ENCODE data around the gene CYP4F2. TPM values are rescaled to one million over a fixed set of nuclear protein-coding genes. Genes with fewer than 3 reads are reported as not detected.
"Not testable (repeated sequence)": the region's sequence is repeated elsewhere in the genome, so short reads cannot be mapped to it uniquely, and the experiment has no call there.

Gene CYP4F2
- polyA plus RNA-seq, 1 of the 3 experiments (the other 2 are of a cell fraction): not detected

GRCh38 chr19:15885167-15885566 is 12.7 kb downstream of the CYP4F2 start:
- Histone ChIP-seq H3K36me3 (replicated peaks in 1 of 2; ENCODE audit: control insufficient read depth in 1 of 2, insufficient read depth in 2 of 2, low read length in 1 of 2) (no peaks in the 10 kb centered on the region), H3K4me2 (no peak overlapping the region), H3K4me3 (ENCODE audit: low read depth in 2 of 2, low read length in 1 of 2) (no peak overlapping the region), H3K9ac (no peak overlapping the region), H4K20me1 (ENCODE audit: insufficient read depth) (no peaks in the 10 kb centered on the region), H3F3A (replicated peaks; ENCODE audit: insufficient read depth) (peaks cover 3% of the 10 kb centered on the region), H3K79me2 (ENCODE audit: insufficient read depth) (no peaks in the 10 kb centered on the region), H3K9me2 (no peaks in the 10 kb centered on the region), H3K27me3 (ENCODE audit: insufficient read depth) (no peaks in the 10 kb centered on the region; the same call in 1 of the 2 replicates), H3K4me1 (ENCODE audit: control insufficient read depth in 1 of 2, insufficient read depth in 2 of 2, low read depth in 1 of 2, low read length in 1 of 2) (no peaks in the 10 kb centered on the region), H2AFZ (ENCODE audit: low read depth) (no peak overlapping the region), H3K9me3 (no peaks in the 10 kb centered on the region), H3K27ac (ENCODE audit: low read depth in 2 of 2, low read length in 1 of 2) (no peak overlapping the region)
- TF ChIP-seq IRF3 (IDR thresholded peaks at IDR 0.05; ENCODE audit: low read depth, low read length) (no peak), FOXM1 (IDR thresholded peaks at IDR 0.05; ENCODE audit: low read depth) (no peak), NRF1 (IDR thresholded peaks at IDR 0.05; ENCODE audit: low read depth, low read length) (no peak), JUND (IDR thresholded peaks at IDR 0.05) (no peak), GABPA (IDR thresholded peaks at IDR 0.05; ENCODE audit: low read depth) (no peak)
- ChIA-PET CTCF (no interaction called here), POLR2A (no interaction called here)
- WGBS (ENCODE audit: low lambda C conversion rate): 3% methylated on average over 3 of the region's 3 CpGs
- no peak for DNase-seq

- 9% methylated on average over 3 of the region's 3 CpGs for WGBS (ENCODE audit: low lambda C conversion rate)
Observed at GRCh38 chr19:15883329-15883728, 14.5 kb downstream of the CYP4F2 start.

GRCh38 chr19:15874821-15875474 is 22.9 kb downstream of the CYP4F2 start:
- no peak overlapping the region for H3K27ac ChIP-seq (ENCODE audit: low read depth in 2 of 2, low read length in 1 of 2)
- H3K9me2 ChIP-seq: no peaks in the 10 kb centered on the region
- CTCF ChIA-PET: no interaction called here
- no peak for DNase-seq
- WGBS (ENCODE audit: low lambda C conversion rate): 1% methylated on average over 4 of the region's 4 CpGs
- TF ChIP-seq RFX5 (IDR thresholded peaks at IDR 0.05; ENCODE audit: low read length): no peak
- no peak for TF ChIP-seq FOXJ3 (CRISPR knock-in tag; IDR thresholded peaks at IDR 0.05)
- TF ChIP-seq SMC3 (IDR thresholded peaks at IDR 0.05; ENCODE audit: low read depth, low read length): no peak
- no peak for TF ChIP-seq ZBTB33 (IDR thresholded peaks at IDR 0.05; ENCODE audit: borderline replicate concordance, low read depth)
- no peak for TF ChIP-seq ELF1 (IDR thresholded peaks at IDR 0.05)
- no peak for TF ChIP-seq MAX (IDR thresholded peaks at IDR 0.05; ENCODE audit: low read depth)
- TF ChIP-seq YY1 (IDR thresholded peaks at IDR 0.05; ENCODE audit: low read depth): no peak
- no peak for TF ChIP-seq NFIC (IDR thresholded peaks at IDR 0.05; ENCODE audit: borderline replicate concordance)
- no peak for TF ChIP-seq RCOR1 (IDR thresholded peaks at IDR 0.05; ENCODE audit: low read length)
- TF ChIP-seq TCF12 (IDR thresholded peaks at IDR 0.05): no peak
- TF ChIP-seq USF2 (IDR thresholded peaks at IDR 0.05; ENCODE audit: borderline replicate concordance, low read depth, low read length): no peak
- no peak for TF ChIP-seq EP300 (IDR thresholded peaks at IDR 0.05; ENCODE audit: borderline replicate concordance in 1 of 2, low read depth in 1 of 2, low read length in 1 of 2)
- no peak for TF ChIP-seq JUND (IDR thresholded peaks at IDR 0.05)
- no peaks in the 10 kb centered on the region for H3K9me3 ChIP-seq
- H3K27me3 ChIP-seq (ENCODE audit: insufficient read depth): no peaks in the 10 kb centered on the region; the same call in 1 of the 2 replicates
- no peak overlapping the region for H3K4me3 ChIP-seq (ENCODE audit: low read depth in 2 of 2, low read length in 1 of 2)
- H3F3A ChIP-seq (replicated peaks; ENCODE audit: insufficient read depth): no peaks in the 10 kb centered on the region
- no peak overlapping the region for H3K9ac ChIP-seq
- no peak overlapping the region for H3K4me2 ChIP-seq
- no peak overlapping the region for H2AFZ ChIP-seq (ENCODE audit: low read depth)
- H3K4me1 ChIP-seq (ENCODE audit: control insufficient read depth in 1 of 2, insufficient read depth in 2 of 2, low read depth in 1 of 2, low read length in 1 of 2): no peaks in the 10 kb centered on the region
- POLR2A ChIA-PET: no interaction called here
- H3K36me3 ChIP-seq (replicated peaks in 1 of 2; ENCODE audit: control insufficient read depth in 1 of 2, insufficient read depth in 2 of 2, low read length in 1 of 2): no peaks in the 10 kb centered on the region
- H3K79me2 ChIP-seq (ENCODE audit: insufficient read depth): no peaks in the 10 kb centered on the region
- no peaks in the 10 kb centered on the region for H4K20me1 ChIP-seq (ENCODE audit: insufficient read depth)

More at GRCh38 chr19:15883329-15883728, 14.5 kb downstream of the CYP4F2 start:
- H3F3A ChIP-seq (replicated peaks; ENCODE audit: insufficient read depth); H4K20me1 ChIP-seq (ENCODE audit: insufficient read depth); CTCF ChIA-PET; H3K79me2 ChIP-seq (ENCODE audit: insufficient read depth); H3K4me3 ChIP-seq (ENCODE audit: low read depth in 2 of 2, low read length in 1 of 2); H3K9ac ChIP-seq; H3K4me1 ChIP-seq (ENCODE audit: control insufficient read depth in 1 of 2, insufficient read depth in 2 of 2, low read depth in 1 of 2, low read length in 1 of 2); H2AFZ ChIP-seq (ENCODE audit: low read depth); DNase-seq; POLR2A ChIA-PET; H3K4me2 ChIP-seq; H3K27me3 ChIP-seq (ENCODE audit: insufficient read depth); H3K9me3 ChIP-seq; H3K27ac ChIP-seq (ENCODE audit: low read depth in 2 of 2, low read length in 1 of 2); H3K36me3 ChIP-seq (replicated peaks in 1 of 2; ENCODE audit: control insufficient read depth in 1 of 2, insufficient read depth in 2 of 2, low read length in 1 of 2); H3K9me2 ChIP-seq: not testable (repeated sequence)

All from SK-N-SH (cell line).